HG03025 (cell line): ENCODE measurements around the gene MARK3.

ENCODE experiments used
- ATAC-seq: cut with Tn5 transposase; IDR thresholded peaks from one replicate; pipeline ENCODE4 v1.9.1; 2021; ENCODE audit warnings: mild to moderate bottlenecking, moderate library complexity; ENCODE audit not compliant: unreplicated experiment, low FRiP score

The MARK3 gene

DNA sequence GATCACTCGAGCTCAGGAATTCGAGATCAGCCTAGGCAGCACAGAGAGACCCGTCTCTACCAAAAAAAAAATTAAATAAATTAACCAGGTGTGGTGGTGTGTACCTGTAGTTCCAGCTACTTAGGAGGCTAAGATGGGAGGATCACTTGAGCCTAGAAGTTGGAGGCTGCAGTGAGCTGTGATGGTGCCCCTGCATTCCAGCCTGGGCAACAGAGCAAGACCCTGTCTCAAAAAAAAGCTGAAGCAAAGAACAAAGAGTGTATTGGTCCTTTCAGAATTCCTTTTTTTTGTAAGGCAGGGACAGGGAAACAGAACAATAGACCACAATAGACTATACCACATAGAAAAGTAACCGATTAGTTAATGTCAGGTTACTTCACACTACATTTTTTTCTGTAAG, 47.4 kb downstream of the MARK3 start:
- ATAC-seq = no peak

DNA sequence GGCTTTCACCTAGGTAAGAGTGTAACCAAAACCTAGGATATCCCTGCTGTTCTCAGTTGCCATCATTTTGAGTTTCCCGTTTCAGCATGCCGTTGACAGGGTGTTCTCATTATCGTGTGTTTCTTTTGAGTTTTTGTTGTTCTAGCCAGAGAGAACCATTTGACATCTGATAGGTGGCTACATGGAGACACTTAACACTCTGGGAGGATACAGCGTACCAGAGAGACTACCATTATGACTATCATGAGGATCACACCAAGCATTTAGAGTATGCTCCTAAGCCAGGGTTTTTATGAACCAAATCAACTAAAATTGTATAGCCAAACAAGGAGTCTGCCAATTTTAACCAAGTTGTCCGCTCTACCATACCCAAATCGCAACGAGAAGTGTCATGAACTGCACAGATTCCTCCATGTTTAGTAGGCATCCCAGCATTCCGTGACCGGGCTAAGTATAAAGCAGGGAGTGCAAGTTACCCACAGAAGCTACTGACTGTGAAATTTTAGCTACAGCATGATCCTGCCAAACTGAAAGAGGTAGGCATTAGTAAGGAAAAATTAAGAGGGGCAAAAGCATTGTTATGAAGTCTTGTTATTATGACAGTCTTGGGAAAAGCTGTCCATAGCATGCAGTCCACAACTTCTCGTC, 48.8 kb downstream of the MARK3 start:
- ATAC-seq = no peak

DNA sequence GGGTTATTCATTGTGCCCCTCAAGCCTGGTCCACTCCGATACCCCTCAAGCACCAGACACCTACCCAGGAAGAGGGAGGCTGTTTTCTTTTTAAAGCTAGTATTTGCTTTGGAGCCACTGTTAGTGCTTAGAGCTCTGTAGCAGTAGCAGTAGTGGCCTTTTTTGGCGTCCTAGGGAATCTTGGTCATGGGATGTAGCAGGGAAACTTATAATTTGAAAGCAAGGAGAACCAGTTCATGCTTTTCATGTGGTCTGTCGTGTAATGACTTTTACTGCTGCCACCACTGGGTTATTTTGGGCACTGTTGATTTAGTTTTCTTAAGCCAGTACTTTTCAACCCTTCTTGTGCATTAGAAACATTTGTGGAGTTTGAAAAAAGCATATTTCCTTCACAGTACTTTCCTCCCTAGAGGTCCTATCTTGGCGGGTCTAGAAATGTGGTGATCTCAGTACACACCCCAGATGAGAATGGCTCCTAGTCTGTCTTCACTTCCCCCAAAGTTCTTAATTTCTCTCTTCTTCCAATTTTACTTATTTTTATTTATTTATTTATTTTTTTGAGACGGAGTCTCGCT, 49.7 kb downstream of the MARK3 start:
- no peak for ATAC-seq

DNA sequence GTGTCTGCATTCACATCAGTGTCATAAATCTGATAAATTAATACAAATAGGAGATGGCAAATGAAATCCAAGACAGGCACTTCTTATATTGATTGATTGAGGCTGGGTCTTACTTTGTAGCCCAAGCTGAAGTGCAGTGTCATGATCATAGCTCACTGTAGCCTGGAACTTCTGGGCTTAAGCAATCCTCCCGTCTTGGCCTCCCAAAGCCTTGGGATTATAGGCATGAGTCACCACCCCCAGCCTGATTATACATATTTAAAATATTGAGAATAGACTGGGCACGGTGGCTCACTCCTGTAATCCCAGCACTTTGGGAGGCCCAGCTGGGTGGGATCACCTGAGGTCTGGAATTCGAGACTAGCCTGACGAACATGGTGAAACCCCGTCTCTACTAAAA, 51.3 kb downstream of the MARK3 start:
- no peak for ATAC-seq

DNA sequence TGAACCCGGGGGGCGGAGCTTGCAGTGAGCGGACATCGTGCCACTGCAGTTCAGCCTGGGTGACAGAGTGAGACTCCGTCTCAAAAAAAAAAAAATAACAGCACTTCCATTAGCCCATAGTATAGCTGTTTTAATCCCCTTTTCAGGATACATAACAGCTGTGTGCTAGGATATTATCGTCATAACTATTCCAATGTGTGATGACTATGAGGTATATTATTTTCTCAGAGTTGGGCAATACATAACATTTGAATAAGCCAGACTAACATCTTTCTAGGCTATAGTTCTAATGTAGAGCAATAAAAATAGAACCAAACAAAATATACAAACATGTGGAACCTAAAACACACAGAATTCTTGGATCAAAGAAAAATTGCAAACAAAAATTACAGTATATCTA, 57.1 kb downstream of the MARK3 start:
- no peak for ATAC-seq

DNA sequence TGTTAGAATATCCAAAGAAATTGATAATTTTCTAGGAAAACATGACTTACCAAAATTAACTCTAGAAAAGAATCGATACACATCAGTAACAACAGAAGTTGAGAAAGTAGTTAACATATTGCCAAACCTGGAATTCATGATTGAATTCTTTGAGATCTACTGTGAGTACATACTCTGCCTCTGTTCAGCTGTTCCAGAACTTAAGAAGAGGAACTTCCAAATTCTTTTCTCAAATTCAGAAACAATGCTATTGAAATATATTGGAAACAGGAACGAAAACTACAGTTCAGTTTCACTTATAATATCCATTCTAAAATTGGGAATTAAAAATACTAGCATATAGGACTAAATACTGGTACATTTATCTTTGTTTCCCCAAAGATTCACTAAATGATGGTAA, 57.9 kb downstream of the MARK3 start:
- no peak for ATAC-seq

DNA sequence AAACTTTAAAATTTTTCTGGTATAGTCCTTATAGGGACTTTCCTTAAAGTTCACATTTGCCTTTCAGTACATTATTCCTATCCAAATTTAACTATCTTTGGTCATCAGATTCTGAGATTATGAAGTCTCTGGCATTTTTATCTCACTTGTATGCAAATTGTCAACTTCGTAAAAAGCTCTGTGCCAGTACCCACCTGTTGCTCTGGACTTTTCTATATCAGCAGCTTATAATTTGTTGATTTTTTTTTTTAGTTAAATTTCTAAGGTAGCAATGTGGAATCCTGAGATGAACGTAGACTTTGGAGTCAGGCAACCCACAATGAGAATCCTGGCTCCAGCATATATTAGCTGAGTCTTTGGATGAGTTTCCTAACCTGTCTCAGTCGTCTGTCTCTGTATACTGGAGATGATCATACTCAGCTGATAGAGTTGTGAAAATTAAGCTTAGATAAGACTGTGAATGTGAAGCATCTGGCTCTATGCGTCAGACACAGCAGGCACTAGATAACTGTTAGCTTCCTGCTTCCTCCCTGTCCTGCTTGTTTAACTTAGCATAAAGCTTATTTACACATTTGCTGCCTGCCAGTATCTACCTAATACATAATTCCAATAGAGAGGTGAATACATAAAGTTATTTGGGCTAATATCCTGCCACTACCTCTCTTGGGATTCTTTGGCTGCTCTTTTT, 59.8 kb downstream of the MARK3 start:
- no peak for ATAC-seq

DNA sequence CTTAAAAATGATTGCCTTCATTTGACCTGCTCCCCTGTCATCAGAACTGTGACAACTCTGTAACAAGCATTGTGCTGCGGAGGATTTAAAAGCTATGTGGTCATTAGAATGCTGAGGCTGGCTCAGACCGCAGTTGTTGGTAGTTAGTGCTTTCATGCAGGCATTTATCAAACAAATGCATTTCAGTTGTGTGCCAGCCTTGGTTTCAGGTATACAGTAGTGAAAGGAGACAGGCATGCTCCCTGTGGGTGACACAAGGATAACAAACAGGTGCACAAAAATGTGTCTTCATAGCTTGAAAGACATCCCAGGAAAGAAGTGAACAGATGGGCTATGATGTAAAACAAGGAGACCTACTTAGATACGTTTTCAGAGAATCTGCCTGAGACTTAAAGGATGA, 60.6 kb downstream of the MARK3 start:
- ATAC-seq = no peak

DNA sequence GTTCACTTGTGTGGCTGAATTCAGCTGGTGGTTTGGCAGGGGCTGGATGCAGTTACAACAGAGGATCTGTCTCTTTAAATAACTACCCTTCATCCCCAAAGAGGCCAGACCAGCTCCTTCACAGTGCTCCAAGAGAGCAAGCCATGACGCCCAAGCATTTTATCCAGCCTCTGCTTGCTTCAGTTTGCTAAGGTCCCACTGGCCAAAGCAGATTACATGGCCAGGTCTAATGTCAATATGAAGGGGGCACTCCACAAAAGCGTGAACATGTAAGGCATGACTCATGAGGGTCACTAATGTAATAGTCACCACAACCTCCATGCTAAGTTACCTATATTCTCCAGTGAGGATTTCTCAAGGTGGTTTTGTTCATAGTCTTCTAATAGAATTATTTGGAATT, 62.9 kb downstream of the MARK3 start:
- no peak for ATAC-seq

DNA sequence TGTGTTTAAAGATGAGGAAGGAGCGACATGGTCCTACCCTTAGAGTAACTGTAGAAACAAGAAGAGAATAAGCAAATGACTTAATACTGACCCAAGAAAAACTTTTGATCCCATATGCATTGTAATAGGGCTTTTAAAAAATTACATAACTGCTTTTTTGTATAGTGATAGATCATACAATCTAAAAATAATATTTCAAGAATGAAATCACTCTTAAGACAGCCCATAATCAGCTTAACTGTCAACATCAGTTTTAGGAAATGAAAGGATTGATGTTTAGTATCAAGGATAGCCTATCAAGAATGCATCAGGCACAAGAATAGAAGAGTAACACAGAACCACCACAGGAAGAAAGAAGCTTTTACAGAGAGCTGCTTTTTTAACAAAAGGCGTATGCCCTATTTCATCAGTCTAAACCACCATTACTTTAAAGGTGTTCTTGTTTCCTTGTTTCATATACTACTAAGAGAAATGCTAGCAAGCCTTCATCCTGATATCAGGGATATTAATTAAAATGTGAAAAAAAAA, 64.5 kb downstream of the MARK3 start:
- ATAC-seq = no peak

DNA sequence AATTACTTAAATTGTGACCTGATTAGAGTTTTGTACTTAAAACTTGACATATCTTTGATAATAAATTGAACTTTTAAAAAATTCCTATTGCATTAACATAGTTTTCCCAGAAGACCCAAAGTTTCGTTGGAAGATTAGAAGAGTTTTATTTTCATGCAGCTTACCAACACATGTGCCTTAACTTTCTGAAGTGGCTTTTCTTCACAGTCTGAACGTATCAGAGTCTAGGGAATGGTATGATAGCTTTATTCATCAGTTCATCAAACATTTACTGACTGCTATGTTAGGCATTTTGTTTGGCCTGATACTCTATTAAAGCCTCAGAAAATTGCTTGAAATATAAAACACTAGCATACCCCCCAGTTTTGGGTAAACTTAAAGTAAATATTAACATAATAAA, 65.2 kb downstream of the MARK3 start:
- no peak for ATAC-seq

DNA sequence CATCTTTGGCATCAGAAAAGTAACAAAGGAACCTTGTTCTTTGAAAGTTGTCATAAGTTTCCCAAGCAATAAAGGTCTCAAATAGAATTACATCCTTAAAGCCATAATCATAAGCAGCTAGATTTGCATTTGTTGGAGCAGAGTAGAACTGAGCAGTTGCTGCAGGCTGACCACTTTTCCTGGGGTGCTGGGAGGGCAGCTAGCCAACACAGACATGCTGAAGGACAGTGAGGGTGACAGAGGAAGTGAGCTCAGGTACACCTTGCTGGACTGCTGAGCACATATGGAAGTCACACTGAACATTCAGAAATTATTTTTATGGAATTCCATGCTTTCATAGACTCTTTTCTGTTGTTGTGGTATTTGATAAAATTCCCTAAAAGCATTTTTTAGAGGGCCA, 66.2 kb downstream of the MARK3 start:
- ATAC-seq = no peak

DNA sequence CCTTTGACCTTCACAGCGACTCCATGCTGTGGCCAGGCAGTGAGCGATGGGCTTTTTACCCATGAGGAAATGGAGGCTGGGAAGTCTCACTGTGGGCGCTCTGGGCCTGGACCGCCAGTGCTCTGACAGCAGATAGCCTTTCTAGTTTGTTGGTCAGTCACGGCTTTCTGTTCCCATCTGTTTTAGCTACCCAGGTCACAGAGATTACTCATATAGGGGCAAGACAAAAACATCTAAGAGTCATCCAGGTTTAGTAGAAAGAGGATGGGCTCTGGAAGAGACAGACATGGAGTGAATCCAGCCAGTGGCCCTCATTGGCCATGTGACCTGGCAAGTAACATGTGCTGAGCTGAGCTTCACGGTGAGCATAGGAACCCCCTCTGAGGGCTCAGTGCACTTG, 68.6 kb downstream of the MARK3 start:
- no peak for ATAC-seq

DNA sequence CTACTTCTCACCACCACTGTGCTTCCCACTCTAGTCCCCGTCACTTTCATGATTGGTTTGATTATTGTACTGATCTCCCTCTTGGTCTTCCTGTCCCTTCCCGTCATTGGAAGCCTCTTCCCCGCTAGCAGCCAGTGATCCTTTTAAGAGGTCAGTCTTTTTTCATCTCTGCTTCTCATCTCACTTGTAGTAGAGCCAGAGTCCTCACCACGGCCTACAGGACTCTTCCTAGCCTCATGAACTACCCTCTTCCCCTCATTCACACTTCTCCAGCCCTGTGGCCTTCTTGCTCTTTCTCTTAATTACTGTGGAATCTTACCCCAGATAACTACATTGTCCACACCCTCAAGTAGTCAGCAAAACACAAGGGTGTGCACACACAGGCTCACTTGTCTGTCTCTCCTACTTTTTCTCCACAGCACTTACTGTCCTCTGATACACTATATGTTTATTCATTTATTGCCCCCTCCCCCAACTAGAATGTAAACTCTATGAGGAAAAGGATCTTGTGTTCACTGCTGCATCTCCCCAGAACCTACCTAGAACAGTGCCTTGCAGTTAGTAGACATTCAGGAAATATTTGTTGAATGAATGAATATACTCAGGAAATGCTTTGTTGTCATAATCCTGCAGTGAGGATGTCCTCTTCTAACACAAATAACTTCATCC, 71.1 kb downstream of the MARK3 start:
- no peak for ATAC-seq

DNA sequence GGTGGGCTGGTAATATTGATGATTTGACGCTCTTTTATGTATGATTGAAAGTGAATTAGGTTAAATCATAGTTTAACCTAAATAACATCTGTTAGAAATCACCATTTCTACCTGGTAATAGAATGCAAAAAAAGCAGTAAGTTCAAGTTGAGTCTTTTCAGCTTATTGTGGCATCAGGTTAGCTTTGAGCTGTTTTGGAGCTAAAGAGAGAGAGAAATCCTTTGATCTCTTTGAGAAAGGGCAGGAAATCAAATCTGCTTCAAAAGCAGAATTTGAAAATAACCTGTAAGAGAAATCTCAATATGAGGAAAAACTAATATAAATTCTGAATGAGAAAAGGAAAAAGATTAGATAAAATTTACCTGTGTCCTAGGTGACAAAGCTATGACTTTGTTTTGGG, 75.2 kb downstream of the MARK3 start:
- no peak for ATAC-seq

DNA sequence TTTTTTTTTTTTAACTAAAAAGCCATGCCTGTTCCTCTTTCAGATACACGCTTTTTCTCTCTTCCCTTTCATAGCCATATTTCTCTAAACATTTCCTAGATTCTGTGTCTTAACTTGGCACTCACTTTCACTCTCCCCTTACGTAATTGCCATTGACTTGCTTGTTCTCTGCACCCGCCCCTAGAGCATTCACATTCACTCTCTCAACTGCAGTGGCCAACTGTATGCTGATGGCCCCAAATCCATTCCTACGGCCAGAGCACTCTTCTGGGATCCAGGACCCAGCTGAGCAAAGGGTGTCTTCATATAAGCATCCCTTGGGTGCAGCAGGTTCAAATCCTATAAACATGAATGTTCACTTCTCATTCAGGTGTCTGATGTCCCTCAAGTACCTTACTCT, 77.9 kb downstream of the MARK3 start:
- no peak for ATAC-seq

DNA sequence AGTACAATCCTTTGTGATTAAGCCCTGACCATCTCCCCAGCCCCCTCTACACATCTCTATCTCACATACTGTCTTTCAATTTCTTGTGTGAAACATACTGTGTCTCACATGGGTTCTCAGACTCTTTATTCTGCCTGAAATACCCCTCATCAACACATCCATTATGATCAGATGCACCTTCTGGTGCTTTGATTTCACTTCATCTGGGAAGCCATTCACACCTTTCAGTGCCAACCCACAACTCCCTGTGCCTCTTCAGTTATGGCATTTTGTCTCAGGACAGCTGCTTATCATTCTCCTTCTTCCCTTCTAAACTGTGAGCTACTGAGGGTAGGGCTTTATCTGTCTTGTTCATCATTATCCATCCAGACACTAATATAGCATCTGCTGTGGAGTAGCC, 78.6 kb downstream of the MARK3 start:
- no peak for ATAC-seq

DNA sequence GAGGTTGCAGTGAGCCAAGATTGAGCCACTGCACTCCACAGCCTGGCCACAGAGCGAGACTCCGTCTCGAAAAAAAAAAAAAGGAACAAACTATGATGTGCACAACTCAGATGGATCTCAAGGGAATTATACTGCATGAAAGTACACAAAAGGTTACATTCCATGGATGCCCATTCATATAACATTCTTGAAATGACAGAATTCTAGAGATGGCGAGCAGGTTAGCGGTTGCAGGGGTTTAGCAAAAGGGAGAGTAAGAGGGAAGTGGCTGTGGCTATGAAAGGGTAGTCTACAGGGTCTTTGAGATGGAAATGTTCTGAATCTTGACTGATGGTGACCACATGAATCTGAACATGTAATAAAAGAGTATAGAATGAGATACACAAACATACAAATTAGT, 87.7 kb downstream of the MARK3 start:
- no peak for ATAC-seq

DNA sequence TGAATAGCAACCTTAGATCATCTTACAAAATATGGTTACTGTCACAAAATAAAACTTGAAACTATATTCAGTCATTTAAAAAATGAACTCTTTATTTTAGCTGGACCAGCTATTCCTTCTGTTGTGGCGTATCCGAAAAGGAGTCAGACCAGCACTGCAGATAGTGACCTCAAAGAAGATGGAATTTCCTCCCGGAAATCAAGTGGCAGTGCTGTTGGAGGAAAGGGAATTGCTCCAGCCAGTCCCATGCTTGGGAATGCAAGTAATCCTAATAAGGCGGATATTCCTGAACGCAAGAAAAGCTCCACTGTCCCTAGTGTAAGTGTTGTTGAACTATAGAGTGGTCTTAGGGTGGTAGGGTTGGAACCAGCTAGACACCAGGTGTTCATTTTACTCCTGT, 89.7 kb downstream of the MARK3 start:
- ATAC-seq = no peak

DNA sequence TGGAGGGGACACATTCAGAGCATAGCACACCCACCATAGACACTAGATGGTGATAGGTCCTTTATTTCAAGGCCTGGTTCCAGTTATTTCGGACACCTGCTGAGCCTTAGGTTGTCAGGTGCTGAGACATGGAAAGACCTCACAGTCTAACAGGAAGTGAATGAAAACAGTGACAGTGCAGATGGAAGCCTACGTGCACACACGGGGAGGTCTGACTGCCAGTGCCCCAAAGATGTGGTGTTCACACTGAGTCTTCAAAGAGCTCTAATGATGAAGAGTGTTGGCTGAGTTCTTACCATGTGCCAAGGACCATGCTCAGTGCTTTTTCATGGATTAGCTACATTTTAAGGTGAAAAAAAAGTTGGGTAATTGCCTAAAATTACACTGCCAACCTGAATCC, 90.8 kb downstream of the MARK3 start:
- ATAC-seq = no peak

DNA sequence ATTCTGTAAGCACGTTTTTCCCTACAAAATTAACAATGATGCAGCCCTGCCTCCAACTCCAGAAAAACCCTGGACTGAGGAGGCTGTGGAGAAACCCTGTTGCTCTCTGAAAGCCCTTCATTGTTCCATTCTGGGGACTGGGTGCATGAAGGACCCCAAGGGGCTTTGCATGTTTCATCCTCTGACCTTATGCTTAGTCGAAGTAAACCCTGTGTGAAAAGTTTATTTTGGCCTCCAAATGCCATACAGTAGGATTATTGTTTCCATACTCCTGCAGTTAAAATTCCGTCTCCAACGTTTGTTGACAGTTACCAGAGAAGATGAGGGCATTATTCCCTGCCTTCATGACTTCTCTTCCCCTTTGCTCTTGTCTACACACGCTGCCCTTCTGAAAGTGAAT, 91.4 kb downstream of the MARK3 start:
- no peak for ATAC-seq

DNA sequence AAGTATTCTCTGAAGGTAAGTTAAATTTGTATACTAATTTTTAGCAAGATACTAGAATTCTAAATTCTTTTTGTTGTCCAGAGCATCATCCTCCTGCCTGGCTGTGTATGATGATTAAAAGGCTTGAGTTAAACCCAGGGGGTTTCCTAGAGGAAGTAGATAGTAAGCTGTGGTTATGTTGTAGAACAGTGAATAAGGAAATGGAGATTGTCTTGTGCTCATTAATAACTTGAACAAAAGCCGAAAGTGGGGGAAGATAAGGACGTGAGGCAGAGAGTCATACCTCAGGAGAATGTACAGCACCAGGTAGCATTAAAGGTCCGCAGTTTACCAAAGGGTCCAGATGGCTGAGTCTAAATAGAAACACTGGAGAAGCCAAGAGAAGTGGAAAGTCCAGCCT, 95.4 kb downstream of the MARK3 start:
- ATAC-seq = no peak
